Activated B cell treated with CpG ODN at 0.5 μM for 24 hours (primary cell): Measurements from ENCODE around the gene MEAK7. TPM values are rescaled to one million over a fixed set of nuclear protein-coding genes. Genes with fewer than 3 reads are reported as not detected.
"Not testable (repeated sequence)": the region's sequence is repeated elsewhere in the genome, so short reads cannot be mapped to it uniquely, and the experiment has no call there.

Source experiments
- ATAC-seq: fragments of 200-7000 bp; cut with Tn5 transposase; one replicate; pipeline ENCODE4 v1.10.0; 2021; ENCODE audit warnings: low read depth, mild to moderate bottlenecking, moderate library complexity
- CTCF ChIA-PET: fragments of 350-600 bp; sonication (Branson Sonifier 250); formaldehyde crosslinking; loops from one replicate; lab custom pipeline; 2021; ENCODE audit warnings: antibody characterized with exemption; lab: Charles Lee
- POLR2A ChIA-PET: fragments of 350-600 bp; sonication (Branson Sonifier 250); formaldehyde crosslinking; loops from one replicate; lab custom pipeline; 2021; ENCODE audit warnings: antibody characterized with exemption; lab: Charles Lee
- DNase-seq: peaks from one replicate; pipeline ENCODE4 v3.0.0; 2022
- H3K27ac Mint-ChIP-seq: one replicate; pipeline ENCODE4 v1.8.0; 2020; ENCODE audit warnings: mixed read lengths
- H3K27me3 Mint-ChIP-seq: one replicate; pipeline ENCODE4 v1.8.0; 2021; ENCODE audit warnings: mixed read lengths
- H3K36me3 Mint-ChIP-seq: one replicate; pipeline ENCODE4 v1.8.0; 2021; ENCODE audit warnings: low read depth, mixed read lengths
- H3K4me1 Mint-ChIP-seq: one replicate; pipeline ENCODE4 v1.8.0; 2021; ENCODE audit warnings: mixed read lengths
- H3K4me3 Mint-ChIP-seq: one replicate; pipeline ENCODE4 v1.8.0; 2020; ENCODE audit warnings: mild to moderate bottlenecking, mixed read lengths
- H3K9me3 Mint-ChIP-seq: one replicate; pipeline ENCODE4 v1.8.0; 2020; ENCODE audit warnings: mixed read lengths
- CTCF ChIP-seq: fragments of 200-600 bp; IDR thresholded peaks from one replicate; pipeline ENCODE4 v1.8.0; 2022; ENCODE audit warnings: antibody characterized with exemption, mild to moderate bottlenecking
- intact Hi-C: fragments of 100-400 bp; cut with micrococcal nuclease; formaldehyde crosslinking; loops from one replicate; pipeline ENCODE4 v1.15.1; 2024
- total RNA-seq: library from RNA; stranded (reverse); gene quantifications from 2 replicates; pipeline ENCODE4 v1.2.3, GENCODE V29; 2022

Gene MEAK7
- total RNA-seq, 1 donor from 2014 or later, result 15.0 TPM

DNA sequence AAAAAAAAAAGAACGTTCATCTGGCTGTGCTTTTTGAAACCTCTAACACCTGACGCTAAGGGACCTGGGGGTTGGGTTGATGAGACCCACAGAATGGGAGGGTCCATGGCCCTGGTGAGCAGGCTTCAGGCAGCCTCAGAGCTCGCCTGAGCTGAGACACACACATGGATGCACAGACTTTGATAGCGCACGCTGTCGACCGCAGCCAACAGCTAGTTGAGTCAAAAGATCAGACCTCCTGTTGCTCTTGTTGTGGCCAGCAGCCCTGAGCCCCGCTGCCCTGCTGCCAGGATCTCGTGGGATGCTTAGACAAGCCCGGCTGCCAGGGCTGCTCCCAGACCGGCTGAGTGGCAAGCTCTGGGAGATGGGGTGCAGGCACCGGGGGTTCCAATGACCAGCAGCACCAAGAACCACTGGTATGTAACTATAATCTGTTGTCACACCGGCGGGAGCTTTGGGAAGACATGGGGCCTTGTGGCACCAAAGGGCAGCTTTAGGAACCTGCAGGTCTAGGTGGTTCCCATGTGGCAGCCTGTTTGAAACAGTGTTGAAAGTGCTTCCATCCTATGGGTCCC is 20.0 kb upstream of the MEAK7 start:
- peaks cover 2% of the 10 kb centered on the region for H3K27me3 Mint-ChIP-seq
- no peaks in the 10 kb centered on the region for H3K4me1 Mint-ChIP-seq
- DNase-seq, result no peak
- no peaks in the 10 kb centered on the region for H3K36me3 Mint-ChIP-seq
- POLR2A ChIA-PET, result no interaction called here
- intact Hi-C loops, result no loop called here
- TF ChIP-seq CTCF, result no peak
- H3K4me3 Mint-ChIP-seq, result no peak overlapping the region
- CTCF ChIA-PET, result no interaction called here
- no peak for ATAC-seq
- H3K9me3 Mint-ChIP-seq, result peaks cover 2% of the 10 kb centered on the region
- no peak overlapping the region for H3K27ac Mint-ChIP-seq

DNA sequence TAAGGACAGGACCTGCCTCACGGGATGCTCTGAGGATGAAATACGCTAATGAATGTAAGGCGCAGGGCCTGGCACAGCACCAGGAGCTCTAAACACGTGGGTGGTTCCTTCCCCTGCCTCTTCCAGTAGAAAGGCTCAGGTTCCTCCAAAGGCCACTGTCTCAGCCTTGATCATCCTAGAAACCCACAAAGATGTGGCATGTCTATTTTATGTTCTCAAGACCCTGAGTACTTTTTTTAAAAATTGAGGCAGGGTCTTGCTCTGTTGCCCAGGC is 17.0 kb upstream of the MEAK7 start:
- CTCF ChIA-PET, result no interaction called here
- POLR2A ChIA-PET, result no interaction called here

DNA sequence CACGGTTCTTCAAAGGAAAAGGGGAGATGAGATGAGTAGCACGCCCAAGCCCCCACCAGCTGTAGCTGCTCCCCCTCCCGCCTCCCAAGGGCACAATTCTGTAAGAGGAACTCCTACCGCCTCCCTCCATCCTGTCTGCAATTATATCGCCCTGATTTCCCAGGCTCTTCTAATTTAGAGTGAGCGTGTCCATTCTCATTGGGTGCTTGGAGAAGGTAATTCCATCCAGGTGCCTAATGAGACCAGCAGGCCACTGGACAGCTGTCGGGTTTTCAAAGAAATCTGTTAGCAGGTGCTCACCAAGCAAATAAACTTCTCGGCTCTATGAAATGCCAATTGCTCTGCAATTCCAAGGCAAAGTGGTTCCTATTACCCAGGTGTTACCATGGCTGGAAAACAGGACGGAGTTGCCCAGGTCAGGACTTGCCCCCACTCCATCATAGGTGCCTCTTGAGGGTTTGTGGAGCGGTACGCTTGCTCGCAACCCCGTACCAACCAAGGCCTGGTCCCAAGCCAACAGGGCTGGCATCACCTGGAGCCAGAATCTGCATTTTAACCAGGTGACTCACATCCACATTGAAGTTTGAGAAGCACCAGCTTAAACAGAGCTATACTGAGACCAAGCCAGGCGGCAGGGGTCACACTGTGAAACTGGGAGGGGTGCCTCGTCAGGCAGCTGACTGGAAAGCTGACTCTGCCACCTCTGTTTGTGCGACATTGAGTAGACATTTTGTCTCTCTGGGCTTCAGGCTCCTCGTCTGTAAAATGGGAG is 16.5 kb upstream of the MEAK7 start:
- ATAC-seq, result no peak
- POLR2A ChIA-PET, result interaction anchor here (1.3 kb wide), 1 partner anchor 15 kb away, joined by 3 read pairs; no protein-coding TSS in a partner anchor
- intact Hi-C loops, result no loop called here
- Mint-ChIP-seq H3K36me3 (no peaks in the 10 kb centered on the region), H3K4me1 (no peaks in the 10 kb centered on the region), H3K9me3 (no peaks in the 10 kb centered on the region), H3K27me3 (no peaks in the 10 kb centered on the region), H3K4me3 (no peak overlapping the region), H3K27ac (no peak overlapping the region)
- CTCF ChIA-PET, result interaction anchor here (0.6 kb wide), 1 partner anchor 101 kb away, joined by 3 read pairs; no protein-coding TSS in a partner anchor
- no peak for TF ChIP-seq CTCF
- no peak for DNase-seq

More for the DNA sequence above, 17.0 kb upstream of the MEAK7 start:
- Mint-ChIP-seq H3K36me3 (no peaks in the 10 kb centered on the region), H3K4me1 (no peaks in the 10 kb centered on the region), H3K27ac (no peak overlapping the region), H3K27me3 (no peaks in the 10 kb centered on the region), H3K9me3 (no peaks in the 10 kb centered on the region), H3K4me3 (no peak overlapping the region)
- no peak for ATAC-seq
- no peak for DNase-seq
- no peak for TF ChIP-seq CTCF
- intact Hi-C loops, result no loop called here

- intact Hi-C loops, result no loop called here
- TF ChIP-seq CTCF, result no peak
- Mint-ChIP-seq H3K36me3 (no peaks in the 10 kb centered on the region), H3K27me3 (no peaks in the 10 kb centered on the region), H3K27ac (no peak overlapping the region), H3K4me3 (no peak overlapping the region), H3K4me1 (peaks cover 7% of the 10 kb centered on the region), H3K9me3 (no peaks in the 10 kb centered on the region)
- ChIA-PET CTCF (interaction anchor here (1.4 kb wide), 1 partner anchor 9 kb away, joined by 3 read pairs; no protein-coding TSS in a partner anchor), POLR2A (interaction anchor here (0.5 to 1.3 kb wide), 2 partner anchors 14 to 65 kb away, joined by 3 to 5 read pairs; no protein-coding TSS in a partner anchor)
- no peak for DNase-seq
- no peak for ATAC-seq
These were observed 15.4 kb upstream of the MEAK7 start for GRCh38 chr16:84519855-84520254.

GRCh38 chr16:84518804-84519341 is 14.4 kb upstream of the MEAK7 start:
- H3K4me3 Mint-ChIP-seq, result no peak overlapping the region
- ATAC-seq, result no peak
- H3K36me3 Mint-ChIP-seq, result no peaks in the 10 kb centered on the region
- intact Hi-C loops, result no loop called here
- no peak for TF ChIP-seq CTCF
- no peak for DNase-seq
- no peaks in the 10 kb centered on the region for H3K27me3 Mint-ChIP-seq
- H3K27ac Mint-ChIP-seq, result no peak overlapping the region
- ChIA-PET POLR2A (no interaction called here), CTCF (interaction anchor here (1.4 kb wide), 1 partner anchor 8 kb away, joined by 3 read pairs; no protein-coding TSS in a partner anchor)
- H3K4me1 Mint-ChIP-seq, result peaks cover 17% of the 10 kb centered on the region
- H3K9me3 Mint-ChIP-seq, result no peaks in the 10 kb centered on the region

DNA sequence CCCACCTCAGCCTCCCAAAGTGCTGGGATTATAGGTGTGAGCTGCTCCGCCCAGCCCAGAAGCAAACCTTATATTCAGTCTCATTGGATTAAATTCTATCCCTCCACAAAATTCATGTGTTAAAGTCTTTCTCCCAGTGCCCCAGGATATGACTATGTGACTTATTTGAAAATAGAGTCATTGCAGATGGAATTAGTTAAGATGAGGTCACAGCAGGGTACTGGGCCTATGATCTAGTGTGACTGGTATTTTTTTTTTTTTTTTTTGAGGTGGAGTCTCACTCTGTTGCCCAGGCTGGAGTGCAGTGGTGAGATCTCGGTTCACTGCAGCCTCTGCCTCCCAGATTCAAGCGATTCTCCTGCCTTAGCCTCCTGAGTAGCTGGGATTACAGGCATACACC is 13.8 kb upstream of the MEAK7 start:
- H3K36me3 Mint-ChIP-seq, POLR2A ChIA-PET, CTCF ChIA-PET, H3K27ac Mint-ChIP-seq, ATAC-seq, H3K27me3 Mint-ChIP-seq, H3K4me3 Mint-ChIP-seq, intact Hi-C loops, H3K9me3 Mint-ChIP-seq, DNase-seq: not testable (repeated sequence)
- peaks cover 21% of the 10 kb centered on the region for H3K4me1 Mint-ChIP-seq
